HepG2 (cell line): ENCODE measurements around the gene TEX51. TPM values are rescaled to one million over a fixed set of nuclear protein-coding genes. Genes with fewer than 3 reads are reported as not detected.

Source experiments
- ARNT ChIP-seq: fragments of 450-650 bp; IDR thresholded peaks from 2 replicates; pipeline ENCODE4 v1.6.1; 2017
- KAT2B ChIP-seq: fragments of 150-350 bp; IDR thresholded peaks from 2 replicates; pipeline ENCODE4 v1.6.1; 2014; ENCODE audit warnings: low read depth, low read length, borderline replicate concordance
- POLR2G ChIP-seq: fragments of 200-400 bp; formaldehyde crosslinking; IDR thresholded peaks from 2 replicates; pipeline ENCODE4 v1.6.1; 2018; ENCODE audit warnings: mild to moderate bottlenecking, low read depth, low read length, moderate library complexity
- SCMH1 ChIP-seq: sonication (generic); formaldehyde crosslinking; IDR thresholded peaks from 2 replicates; pipeline ENCODE4 v1.9.0; 2021; ENCODE audit warnings: missing genetic modification reagents, mild to moderate bottlenecking, borderline replicate concordance
- SIX4 ChIP-seq: sonication (generic); formaldehyde crosslinking; IDR thresholded peaks from 2 replicates; pipeline ENCODE4 v1.4.0; 2020; ENCODE audit warnings: missing genetic modification reagents
- ZMAT5 ChIP-seq: sonication (generic); formaldehyde crosslinking; IDR thresholded peaks from 2 replicates; pipeline ENCODE4 v1.5.0; 2020; ENCODE audit warnings: mild to moderate bottlenecking, low read depth, missing genetic modification reagents, borderline replicate concordance
- ZNF512 ChIP-seq: sonication (generic); formaldehyde crosslinking; IDR thresholded peaks from 2 replicates; pipeline ENCODE4 v1.4.0; 2020; ENCODE audit warnings: mild to moderate bottlenecking, missing genetic modification reagents
- ZNF609 ChIP-seq: sonication (generic); formaldehyde crosslinking; IDR thresholded peaks from 2 replicates; pipeline ENCODE4 v1.4.0; 2020; ENCODE audit warnings: mild to moderate bottlenecking, missing genetic modification reagents, borderline replicate concordance
- polyA plus RNA-seq, 8 experiments: library from polyadenylated mRNA; depleted of rRNA in 3 of 8; stranded (reverse) in 7 of 8; unstranded in 1 of 8; fragments of >200 nt; fragmentation: Illumina TruSeq in 4 of 8; extraction: Trizol in 4 of 8; gene quantifications; 2 replicates each; pipeline versions ENCODE4 v1.2.1 to v1.2.3, GENCODE V29; 2011 to 2016; ENCODE audit warnings: low read depth in 4 of 8, missing spikeins in 1 of 8, mixed read lengths in 1 of 8; ENCODE audit not compliant: insufficient read depth in 1 of 8
- total RNA-seq, 5 experiments: library from RNA; depleted of rRNA; stranded (reverse); fragments of >200 nt; fragmentation: Illumina TruSeq; extraction: Trizol; gene quantifications; 2 replicates each; pipeline ENCODE4 v1.2.3, GENCODE V29; 2016; ENCODE audit warnings: low read depth in 1 of 5

TEX51 gene
- total and polyA plus RNA-seq, 2 of the 13 experiments (the other 11 are each of a cell fraction or from before 2014, with no cell fraction given): not detected

GRCh38 chr2:126942427-126943203, 43.9 kb downstream of the TEX51 start (continued):
- no peak for TF ChIP-seq ZNF609 (CRISPR knock-in tag)
- no peak for TF ChIP-seq SIX4
- no peak for TF ChIP-seq ZMAT5 (CRISPR knock-in tag)
- no peak for TF ChIP-seq ZNF512 (CRISPR knock-in tag)
- no peak for TF ChIP-seq ARNT
- TF ChIP-seq KAT2B: no peak
- TF ChIP-seq SCMH1 (CRISPR knock-in tag): no peak
- TF ChIP-seq POLR2G: no peak
